LNCAP (cell line): Measurements from ENCODE around the gene GOLT1A.

ENCODE experiments used
- CTCF ChIP-seq: fragments of 450-650 bp; IDR thresholded peaks from 2 replicates; pipeline ENCODE4 v1.5.1; 2017; ENCODE audit warnings: mild to moderate bottlenecking

Gene GOLT1A

GRCh38 chr1:204178487-204179281 is 35.1 kb downstream of the GOLT1A start:
- no peak for TF ChIP-seq CTCF

GRCh38 chr1:204177133-204177532 is 36.7 kb downstream of the GOLT1A start:
- TF ChIP-seq CTCF, result no peak

- no peak for TF ChIP-seq CTCF
Observed at GRCh38 chr1:204176049-204176448, 37.7 kb downstream of the GOLT1A start.

GRCh38 chr1:204174958-204175357 is 38.8 kb downstream of the GOLT1A start:
- TF ChIP-seq CTCF, result no peak

GRCh38 chr1:204172404-204173029 is 41.3 kb downstream of the GOLT1A start:
- TF ChIP-seq CTCF, result no peak

GRCh38 chr1:204171751-204172178 is 42.0 kb downstream of the GOLT1A start:
- no peak for TF ChIP-seq CTCF

- TF ChIP-seq CTCF, result no peak
Observed at GRCh38 chr1:204170494-204171155, 43.2 kb downstream of the GOLT1A start.
